GM18502 (cell line): Measurements from ENCODE around the gene ABHD17A.

Experiments used
- ATAC-seq: cut with Tn5 transposase; IDR thresholded peaks from one replicate; pipeline ENCODE4 v1.9.1; 2021; ENCODE audit warnings: mild to moderate bottlenecking; ENCODE audit not compliant: unreplicated experiment, poor library complexity

Gene ABHD17A

GRCh38 chr19:1865172-1866010 is 19.9 kb downstream of the ABHD17A start:
- no peak for ATAC-seq

DNA sequence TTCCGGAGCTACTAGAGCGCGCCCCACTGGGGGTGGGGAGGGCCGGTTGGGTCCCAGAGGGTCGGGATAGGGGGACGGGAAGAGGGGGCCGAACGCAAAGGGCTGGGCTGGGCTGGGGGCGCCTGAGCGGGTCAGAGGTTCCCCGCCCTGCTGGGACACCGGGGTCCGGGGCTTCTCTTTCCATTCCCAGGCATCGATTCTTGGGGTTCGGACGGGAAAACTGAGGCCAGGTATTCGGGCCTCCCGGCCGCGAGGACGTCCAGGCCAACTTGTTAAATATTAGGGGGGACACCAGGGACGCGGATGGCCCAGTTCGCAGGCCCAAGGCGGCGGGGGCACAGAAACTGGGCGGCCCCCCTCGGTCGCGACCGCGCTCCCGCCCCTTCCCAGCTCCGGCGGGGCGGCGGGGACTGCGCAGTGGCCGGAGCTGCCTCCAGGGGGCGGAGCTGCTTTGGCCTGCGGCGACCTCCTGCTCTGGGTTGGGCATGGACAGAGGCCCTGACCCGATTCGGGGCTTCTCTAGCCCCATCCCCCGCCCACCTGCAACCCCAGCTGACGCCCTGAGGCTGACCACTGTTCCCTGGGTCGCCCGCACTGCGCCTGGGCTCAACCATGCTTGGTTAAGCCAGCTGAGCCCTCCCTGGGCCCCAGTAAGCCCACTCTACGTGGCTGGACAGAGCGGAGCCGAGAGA is 20.7 kb downstream of the ABHD17A start:
- no peak for ATAC-seq

- ATAC-seq: peak; percentile 52
Observed at GRCh38 chr19:1863638-1864479, 21.4 kb downstream of the ABHD17A start.

DNA sequence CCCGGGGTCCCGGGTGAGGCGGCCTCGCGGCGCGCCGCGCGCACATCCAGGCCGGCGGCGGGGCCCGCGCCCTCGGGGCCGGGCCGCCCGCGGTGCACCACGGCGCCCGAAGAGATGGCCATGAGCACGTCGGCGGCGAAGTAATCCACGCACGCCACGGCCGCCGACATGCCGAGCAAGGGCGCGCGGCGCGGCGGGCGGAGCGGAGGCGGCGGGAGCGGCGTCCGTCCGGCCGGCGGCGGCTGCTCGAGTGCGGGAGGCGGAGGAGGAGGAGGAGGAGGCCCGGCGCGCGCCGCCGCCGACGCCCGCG is 22.0 kb downstream of the ABHD17A start, which contains the start of gene KLF16:
Gene KLF16, minus strand, starts transcription at position 252 of the 310 bp plus-strand sequence. Its CDS starts 82 bp downstream, at position 170.
- ATAC-seq: no peak

DNA sequence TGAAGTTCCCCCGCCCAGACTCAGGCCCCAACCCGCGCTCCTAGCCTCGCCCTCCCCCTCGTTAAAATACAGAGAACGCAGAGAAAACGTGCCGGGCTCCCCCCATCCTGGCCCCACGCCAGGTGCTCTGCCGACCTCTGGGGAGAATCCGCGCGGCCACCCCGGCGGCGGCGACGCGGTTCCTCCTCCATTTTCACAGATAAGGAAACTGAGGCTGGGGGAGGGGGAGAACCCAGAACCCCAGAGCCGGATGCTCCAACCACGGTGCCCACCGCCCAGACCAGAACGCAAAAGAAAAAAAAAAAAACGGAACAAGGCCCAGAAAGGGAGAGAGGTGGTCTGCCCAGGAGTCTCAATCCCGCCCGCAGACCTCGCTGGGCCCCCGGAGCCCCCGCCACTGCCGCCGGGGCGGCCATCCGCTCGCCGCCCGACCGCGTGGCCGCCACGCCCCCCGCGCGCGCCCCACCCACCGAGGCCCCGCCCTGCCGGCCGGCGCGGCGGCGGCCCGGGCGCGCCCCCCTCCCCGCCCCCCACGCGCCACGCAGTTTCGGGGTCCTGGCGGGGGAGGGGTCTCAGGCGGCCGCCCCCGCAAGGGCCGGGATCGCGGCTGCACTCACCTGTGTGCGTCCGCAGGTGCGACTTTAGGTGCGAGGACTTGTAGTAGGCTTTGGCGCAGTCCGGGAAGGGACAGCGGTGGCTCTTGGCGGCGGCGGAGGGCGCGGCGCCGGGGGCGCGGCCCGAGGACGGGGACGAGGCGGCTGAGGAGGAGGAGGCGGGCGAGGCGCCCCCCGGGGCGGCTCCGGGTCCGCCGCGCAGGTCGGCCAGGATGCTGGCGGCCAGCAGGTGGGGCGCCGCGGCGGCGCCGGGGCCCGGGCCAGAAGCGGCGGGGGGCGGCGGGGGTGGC is 22.6 kb downstream of the ABHD17A start:
- ATAC-seq: peak; percentile 9

- no peak for ATAC-seq
Observed at GRCh38 chr19:1862068-1862423, 23.2 kb downstream of the ABHD17A start.

DNA sequence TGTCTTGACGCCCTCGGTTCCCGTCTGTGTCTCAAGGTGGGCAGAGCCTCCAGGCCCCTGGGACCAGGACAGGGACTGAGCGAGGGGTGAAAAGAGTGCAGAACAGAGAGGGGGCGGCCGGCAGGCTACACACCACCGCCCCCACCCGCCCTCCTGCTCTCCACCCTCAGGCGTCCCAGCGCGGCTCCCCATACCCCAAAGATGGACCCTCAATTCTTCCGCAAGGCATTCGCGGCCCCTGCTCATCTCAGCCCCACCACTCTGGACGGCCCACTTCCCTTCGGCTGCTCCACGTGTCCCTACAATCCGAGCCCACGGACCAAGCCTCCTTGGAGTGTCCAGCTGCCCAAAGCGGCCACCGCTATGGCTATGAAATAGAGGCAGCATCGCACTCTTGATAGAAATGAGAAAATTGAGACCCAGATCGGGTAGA is 23.7 kb downstream of the ABHD17A start:
- no peak for ATAC-seq

- no peak for ATAC-seq
Observed at GRCh38 chr19:1860821-1861598, 24.3 kb downstream of the ABHD17A start.

- no peak for ATAC-seq
Observed at GRCh38 chr19:1860042-1860775, 25.1 kb downstream of the ABHD17A start.

GRCh38 chr19:1859331-1859781 is 25.9 kb downstream of the ABHD17A start:
- no peak for ATAC-seq

GRCh38 chr19:1858412-1859081 is 26.7 kb downstream of the ABHD17A start:
- no peak for ATAC-seq

GRCh38 chr19:1857648-1858326 is 27.5 kb downstream of the ABHD17A start:
- ATAC-seq: no peak

- ATAC-seq: no peak
Observed at GRCh38 chr19:1856698-1857603, 28.3 kb downstream of the ABHD17A start.

DNA sequence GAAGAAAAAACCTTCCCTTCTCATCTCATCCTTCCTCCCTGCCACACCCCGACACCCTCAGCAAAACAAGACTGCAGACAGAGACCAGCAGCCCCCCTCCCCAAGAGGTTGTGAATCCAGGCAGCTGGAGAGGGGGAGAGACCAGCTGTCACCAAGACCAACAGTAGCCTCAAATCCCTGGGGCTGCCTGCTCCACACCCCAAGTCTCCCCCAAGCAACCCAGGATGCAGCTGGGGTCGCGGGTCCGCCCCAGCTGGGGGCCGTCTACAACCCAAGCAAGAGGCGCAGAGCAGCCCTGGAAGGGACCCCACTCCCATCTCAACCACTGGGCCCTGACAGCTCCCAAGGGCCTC is 29.0 kb downstream of the ABHD17A start:
- no peak for ATAC-seq

GRCh38 chr19:1855828-1856255 is 29.5 kb downstream of the ABHD17A start:
- ATAC-seq: peak; percentile 3
